GM21423 (cell line): Measurements from ENCODE around the gene OR13F1.
"Not testable (repeated sequence)": the region's sequence is repeated elsewhere in the genome, so short reads cannot be mapped to it uniquely, and the experiment has no call there.

ENCODE experiments used
- ATAC-seq: cut with Tn5 transposase; IDR thresholded peaks from one replicate; pipeline ENCODE4 v1.9.1; 2021; ENCODE audit warnings: mild to moderate bottlenecking, moderate library complexity; ENCODE audit not compliant: unreplicated experiment

Gene OR13F1

GRCh38 chr9:104503963-104504362, at the start of gene OR13F1:
Gene OR13F1, plus strand, starts transcription at chr9:104504263. Its CDS starts 0 bp downstream, at chr9:104504263.
- ATAC-seq = no peak

GRCh38 chr9:104456831-104457230, 47.2 kb upstream of the OR13F1 start:
- ATAC-seq = no peak

GRCh38 chr9:104463864-104464263, 40.2 kb upstream of the OR13F1 start:
- no peak for ATAC-seq

- ATAC-seq = no peak
Observed at GRCh38 chr9:104468261-104468660, 35.8 kb upstream of the OR13F1 start.

- no peak for ATAC-seq
Observed at GRCh38 chr9:104482921-104483570, 21.0 kb upstream of the OR13F1 start.

- ATAC-seq = no peak
Observed at GRCh38 chr9:104485014-104485413, 19.0 kb upstream of the OR13F1 start.

GRCh38 chr9:104494808-104495207, 9.3 kb upstream of the OR13F1 start:
- no peak for ATAC-seq

GRCh38 chr9:104503440-104503839, 623 bp upstream of the OR13F1 start:
- ATAC-seq = no peak

- ATAC-seq = no peak
Observed at GRCh38 chr9:104506565-104506964, 2.5 kb downstream of the OR13F1 start.

- ATAC-seq = no peak
Observed at GRCh38 chr9:104514901-104515300, 10.8 kb downstream of the OR13F1 start.

GRCh38 chr9:104520241-104520640, 16.2 kb downstream of the OR13F1 start:
- not testable (repeated sequence) for ATAC-seq

GRCh38 chr9:104527109-104527508, 23.0 kb downstream of the OR13F1 start, which contains the start of gene OR13C4:
Gene OR13C4, minus strand, starts transcription at chr9:104527209. Its CDS starts 0 bp downstream, at chr9:104527209.
- no peak for ATAC-seq

- no peak for ATAC-seq
Observed at GRCh38 chr9:104536756-104537155, 32.7 kb downstream of the OR13F1 start, which contains the start of gene OR13C3. Gene OR13C3, minus strand, starts transcription at chr9:104536856. Its CDS starts 133 bp downstream, at chr9:104536723.

GRCh38 chr9:104539275-104539674, 35.2 kb downstream of the OR13F1 start:
- ATAC-seq = no peak

GRCh38 chr9:104544644-104545043, 40.6 kb downstream of the OR13F1 start:
- no peak for ATAC-seq

- no peak for ATAC-seq
Observed at GRCh38 chr9:104553261-104553660, 49.2 kb downstream of the OR13F1 start.
